ENCODE measurements around the gene HIVEP1.
A peak's percentile ranks its signal among the peaks of the same experiment; 100 is the strongest.

HIVEP1 gene

GRCh38 chr6:12020187-12020791 is 8.2 kb downstream of the HIVEP1 start:
- DNase-seq, result no peak

GRCh38 chr6:12022481-12022880 is 10.4 kb downstream of the HIVEP1 start:
- no peak for DNase-seq

DNA sequence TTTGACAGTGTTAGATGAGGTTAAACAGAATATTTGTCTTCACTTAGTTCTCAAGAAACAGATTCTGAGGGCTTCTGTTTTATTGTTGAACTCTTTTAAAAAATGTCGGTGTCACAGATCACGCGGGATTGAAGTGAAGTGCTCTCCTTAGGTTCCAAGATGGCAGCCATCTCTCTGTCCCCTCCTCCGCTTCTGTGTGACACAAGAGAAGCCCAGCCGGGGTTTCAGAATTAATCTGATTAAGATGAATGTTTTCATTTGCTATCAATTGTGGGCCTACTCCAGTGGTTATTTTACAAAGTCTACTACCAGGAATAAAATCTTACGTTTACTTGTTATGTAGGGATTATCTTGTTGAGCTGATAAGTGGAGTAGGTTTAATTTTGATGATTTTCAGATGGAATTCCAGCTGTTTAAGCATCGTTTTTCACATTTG is 10.9 kb downstream of the HIVEP1 start:
- no peak for DNase-seq

DNA sequence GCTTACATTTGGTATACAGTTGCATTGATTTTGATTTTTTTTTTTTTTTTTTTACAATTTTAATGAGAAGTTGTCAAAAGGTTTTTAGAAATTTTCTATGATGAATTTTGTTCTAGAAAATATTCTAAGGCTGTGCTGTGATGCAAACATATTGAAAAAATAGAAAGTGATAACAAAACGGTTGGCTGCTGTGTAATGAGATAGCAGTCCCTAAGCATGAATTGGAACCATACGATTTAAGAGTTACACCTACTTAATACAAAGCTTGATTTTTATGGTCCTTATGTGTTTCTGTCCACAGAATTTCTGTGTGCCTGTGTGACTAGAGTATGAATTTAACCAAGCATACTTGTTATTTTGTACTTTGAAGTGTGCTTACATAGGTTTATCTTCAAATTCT is 12.1 kb downstream of the HIVEP1 start:
- DNase-seq, result no peak

DNA sequence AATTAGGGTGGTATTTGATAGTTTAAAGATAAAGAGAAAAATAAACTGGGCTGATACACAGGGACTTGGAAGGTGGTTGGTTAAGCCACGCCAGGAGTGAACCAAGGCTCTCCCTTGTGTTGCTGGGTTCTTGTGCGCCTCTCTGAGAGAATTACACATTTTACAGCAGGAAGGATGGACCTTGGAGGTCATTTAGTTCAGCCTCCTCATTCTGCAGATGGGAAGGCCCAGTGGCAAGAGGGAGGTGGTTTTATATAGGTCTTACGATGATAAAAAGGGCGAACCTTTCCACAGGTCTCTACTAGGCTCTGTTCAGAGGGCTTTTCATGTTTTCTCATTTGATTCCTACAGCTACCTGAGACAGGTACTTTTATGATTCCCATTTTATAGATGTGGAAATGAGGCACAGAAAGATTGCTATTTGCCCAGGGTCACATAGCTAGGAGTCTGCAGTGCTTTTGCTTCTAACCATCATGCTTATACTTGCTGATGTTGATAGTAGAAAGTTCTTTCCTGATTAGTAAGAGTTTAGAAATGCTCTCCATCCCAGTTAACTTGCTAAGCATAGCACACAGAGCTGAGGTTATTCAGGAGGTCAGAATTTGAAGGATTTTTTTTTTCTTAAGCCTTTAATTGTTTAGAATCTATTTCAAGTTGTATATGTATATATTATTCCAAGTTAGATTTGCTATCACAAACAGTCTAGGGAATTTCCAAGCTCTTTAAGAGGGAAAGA is 12.8 kb downstream of the HIVEP1 start:
- DNase-seq, result no peak

- no peak for DNase-seq
These were observed 14.0 kb downstream of the HIVEP1 start for GRCh38 chr6:12026120-12026519.

DNA sequence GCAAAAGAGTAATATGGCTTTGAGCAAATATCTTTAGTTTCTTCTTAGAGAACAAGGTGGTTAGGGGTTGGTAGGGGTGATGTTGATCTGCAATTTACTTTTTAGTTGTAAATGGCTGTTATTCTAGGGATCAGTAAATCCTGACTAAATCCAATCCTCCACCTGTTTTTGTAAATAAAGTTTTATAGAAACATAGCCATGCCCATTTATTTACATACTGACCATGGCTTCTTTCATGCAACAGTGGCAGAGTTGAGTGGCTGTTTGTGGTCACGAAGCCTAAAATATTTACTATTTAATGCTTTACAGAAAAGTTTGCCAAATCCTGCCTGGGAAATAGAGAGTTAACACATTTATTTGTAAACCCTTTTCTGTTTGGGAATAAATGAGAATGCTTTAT is 14.7 kb downstream of the HIVEP1 start:
- DNase-seq, result no peak

GRCh38 chr6:12028213-12028612 is 16.1 kb downstream of the HIVEP1 start:
- no peak for DNase-seq

DNA sequence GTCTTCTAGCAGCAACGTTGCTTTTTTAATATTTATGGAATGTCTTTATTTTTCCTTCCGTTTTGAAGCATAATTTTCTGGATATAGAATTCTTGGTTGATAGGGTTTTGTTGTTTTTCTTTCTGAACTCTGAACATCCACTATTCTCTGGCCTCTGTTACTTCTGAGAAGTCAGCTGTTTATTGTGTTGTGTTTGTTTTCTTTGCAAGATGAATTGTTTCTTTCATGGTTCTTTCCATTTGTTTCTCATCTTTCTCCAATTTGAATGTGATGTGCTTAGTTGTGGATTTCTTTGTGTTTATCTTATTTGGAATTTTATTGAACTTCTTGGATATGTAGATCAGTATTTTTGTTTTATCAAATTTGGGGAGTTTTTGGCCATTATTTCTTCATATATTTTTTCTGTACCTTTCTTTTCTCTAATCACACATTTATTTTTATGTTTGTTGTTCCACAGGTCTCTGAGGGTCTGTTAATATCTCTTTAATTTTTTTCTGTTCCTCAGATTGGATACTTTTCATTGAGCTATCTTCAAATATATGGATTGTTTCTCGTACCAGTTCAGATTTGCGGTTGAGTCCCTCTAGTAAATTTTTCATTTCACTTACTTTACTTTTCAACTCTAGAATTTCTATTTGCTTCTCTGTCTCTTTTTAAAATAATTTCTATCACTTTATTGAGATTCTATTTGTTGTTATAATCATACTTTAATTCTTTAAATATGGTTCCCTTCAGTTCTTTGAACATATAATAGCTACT is 18.0 kb downstream of the HIVEP1 start:
- no peak for DNase-seq

DNA sequence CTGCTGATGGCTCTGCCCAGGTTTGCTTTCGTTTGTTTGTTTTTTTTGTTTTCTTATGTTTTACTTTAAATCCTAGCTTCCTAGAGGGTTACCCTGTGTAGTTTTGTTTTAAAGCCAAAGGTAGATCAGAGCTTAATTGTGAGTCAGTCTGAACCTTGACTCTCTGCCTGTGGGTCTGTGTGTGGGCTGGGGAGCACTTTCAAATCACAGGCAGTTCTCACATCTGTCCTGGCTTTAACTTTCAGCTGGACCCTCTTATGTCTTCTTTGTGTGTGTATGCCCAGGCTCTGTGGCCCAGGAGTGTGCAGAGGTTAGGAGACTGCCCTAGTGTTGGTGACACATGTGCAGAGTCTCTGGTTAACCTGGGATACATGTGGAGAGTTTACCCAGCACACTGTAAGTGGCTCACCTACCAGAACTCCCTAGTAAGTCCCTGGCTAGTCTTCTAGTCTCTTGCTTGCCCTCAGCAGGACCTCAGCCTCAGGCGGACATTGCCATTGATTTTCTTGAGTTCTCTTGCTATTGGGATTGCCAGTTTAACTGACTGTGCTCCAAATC is 19.0 kb downstream of the HIVEP1 start:
- DNase-seq, result no peak

DNA sequence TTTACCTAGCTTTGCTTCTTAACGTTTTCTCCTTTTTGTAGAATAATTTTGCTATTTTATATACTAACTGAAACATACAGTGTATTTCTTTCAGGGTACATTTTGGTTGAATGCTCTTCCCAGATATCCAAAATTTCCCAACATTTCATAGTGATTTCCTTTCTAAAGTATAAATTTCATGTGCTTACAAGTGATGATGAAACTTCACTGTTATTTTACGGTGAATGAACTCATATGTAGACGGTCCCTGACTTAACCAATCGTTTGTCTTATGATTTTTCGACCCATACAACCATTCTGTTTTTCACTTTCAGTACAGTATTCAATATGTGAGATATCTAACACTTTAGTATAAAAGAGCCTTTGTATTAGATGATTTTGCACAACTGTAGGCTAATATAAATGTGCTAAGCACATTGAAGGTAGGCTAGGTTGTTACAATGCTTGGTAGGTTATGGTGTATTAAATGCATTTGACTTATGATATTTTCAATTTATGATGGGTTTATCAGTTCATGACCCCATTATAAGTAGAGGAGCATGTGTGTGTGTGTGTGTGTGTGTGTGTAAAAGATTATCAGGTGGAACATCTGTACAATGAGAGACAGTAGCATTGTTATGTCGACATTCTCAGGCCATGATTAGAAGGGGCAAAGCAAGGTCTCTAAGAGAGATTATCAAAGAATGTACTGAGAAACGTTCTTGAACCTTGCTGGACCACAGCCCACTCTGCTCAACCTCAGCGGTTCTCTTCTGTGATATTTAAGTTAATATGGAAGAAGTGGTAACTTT is 20.9 kb downstream of the HIVEP1 start:
- DNase-seq, result no peak

DNA sequence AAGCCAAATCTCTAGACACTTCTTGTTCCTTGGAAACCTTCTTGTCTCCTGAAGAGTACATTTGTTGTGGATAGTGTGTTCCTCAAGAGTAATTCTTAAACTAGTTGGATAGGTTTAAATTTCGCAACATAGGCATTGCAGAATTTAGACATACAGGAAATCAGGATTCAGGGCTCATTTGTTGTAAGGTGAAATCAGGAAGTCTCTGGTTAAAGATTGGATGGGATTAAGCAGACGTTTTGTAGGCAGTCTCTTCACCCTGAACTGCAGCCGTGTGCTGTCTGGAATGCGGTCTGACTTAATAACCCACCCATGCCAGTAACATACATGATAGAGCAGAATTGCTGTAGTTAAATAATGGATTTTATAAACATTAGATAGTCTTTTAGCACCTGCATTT is 21.7 kb downstream of the HIVEP1 start:
- peak; percentile 13 to 14 for DNase-seq

GRCh38 chr6:12034349-12034748 is 22.2 kb downstream of the HIVEP1 start:
- no peak for DNase-seq

DNA sequence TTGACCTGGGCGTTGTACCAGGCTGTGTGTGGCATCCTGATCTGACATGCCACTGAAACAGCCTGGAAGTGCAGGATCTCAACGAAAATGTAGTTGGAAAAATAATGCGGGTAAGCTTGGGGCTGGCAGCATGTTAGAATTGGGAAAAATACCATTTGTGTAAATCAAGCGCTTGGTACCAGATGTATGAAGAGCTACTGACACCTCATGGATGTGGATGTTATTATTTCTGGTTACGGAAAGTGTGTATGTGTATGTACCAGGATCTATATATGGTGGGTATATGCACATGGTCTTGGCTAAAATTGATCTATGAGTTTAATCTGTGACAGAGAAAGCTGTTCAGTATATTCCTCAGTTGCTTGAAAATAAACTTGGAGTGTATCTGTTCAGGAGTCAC is 22.7 kb downstream of the HIVEP1 start:
- DNase-seq, result no peak

GRCh38 chr6:12036766-12037165 is 24.7 kb downstream of the HIVEP1 start:
- DNase-seq, result no peak

DNA sequence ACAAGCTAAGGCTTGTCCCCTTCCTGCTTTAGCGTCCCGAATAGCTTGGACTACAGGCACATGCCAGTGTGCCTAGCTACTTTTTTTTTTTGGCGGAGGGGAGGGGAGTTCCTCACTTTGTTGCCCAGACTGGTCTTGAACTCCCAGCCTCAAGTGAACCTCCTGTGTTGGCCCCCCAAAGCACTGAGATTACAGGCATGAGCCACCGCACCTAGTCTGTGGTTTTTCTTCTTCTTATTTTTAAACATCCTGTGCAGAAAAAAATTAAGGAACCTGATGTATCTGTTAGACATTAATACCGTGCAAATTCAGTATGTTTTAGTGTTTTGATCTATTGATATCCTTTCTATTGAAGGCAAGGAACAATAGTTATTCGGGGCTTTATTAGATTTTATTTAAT is 25.7 kb downstream of the HIVEP1 start:
- no peak for DNase-seq

DNA sequence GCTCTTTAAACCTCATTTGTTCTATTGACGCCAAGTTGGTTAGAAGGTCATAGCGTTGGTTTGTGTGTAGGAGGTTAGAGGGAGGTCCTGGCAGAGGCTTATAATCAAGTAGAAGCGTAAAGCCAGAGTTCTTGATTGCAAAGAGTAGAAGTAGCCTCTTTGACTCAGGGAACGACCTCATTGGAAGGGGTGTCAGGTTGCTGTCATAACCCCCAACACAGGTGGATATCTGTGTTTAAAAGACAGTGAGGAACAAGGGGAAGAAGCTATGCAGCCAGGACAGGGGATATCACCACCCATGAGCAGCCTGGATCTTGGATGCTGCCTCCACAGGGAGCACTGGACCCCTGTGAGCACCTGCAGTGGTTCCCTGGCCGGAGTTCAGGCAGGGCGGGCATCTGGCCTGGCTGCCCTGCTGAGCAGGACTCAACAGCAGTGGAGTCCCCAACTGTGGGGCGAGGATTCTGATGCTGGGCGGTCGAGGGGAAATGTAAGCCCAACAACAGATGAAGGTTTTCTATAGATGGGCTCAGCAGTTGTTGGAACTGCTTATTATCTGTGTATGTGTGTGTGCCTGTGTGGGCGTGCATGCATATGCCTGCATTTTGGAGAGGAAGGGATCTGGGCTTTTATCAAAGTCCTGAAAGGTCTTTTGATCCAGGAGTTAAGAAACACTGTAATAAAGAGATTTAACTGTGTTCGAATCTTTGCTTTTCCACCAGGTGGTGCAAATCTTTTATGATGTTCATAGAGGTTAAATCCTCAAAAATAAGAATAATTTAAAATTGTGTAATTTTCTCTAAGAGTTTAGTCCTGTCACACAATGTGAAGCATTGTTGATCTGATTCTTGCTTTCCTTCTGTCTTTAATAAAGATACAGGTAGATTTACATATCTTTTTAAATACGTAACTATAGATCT is 27.7 kb downstream of the HIVEP1 start:
- no peak for DNase-seq

GRCh38 chr6:12047304-12047703 is 35.2 kb downstream of the HIVEP1 start:
- DNase-seq, result peak; percentile 67 to 77

GRCh38 chr6:12047792-12048432 is 35.8 kb downstream of the HIVEP1 start:
- DNase-seq, result no peak

DNA sequence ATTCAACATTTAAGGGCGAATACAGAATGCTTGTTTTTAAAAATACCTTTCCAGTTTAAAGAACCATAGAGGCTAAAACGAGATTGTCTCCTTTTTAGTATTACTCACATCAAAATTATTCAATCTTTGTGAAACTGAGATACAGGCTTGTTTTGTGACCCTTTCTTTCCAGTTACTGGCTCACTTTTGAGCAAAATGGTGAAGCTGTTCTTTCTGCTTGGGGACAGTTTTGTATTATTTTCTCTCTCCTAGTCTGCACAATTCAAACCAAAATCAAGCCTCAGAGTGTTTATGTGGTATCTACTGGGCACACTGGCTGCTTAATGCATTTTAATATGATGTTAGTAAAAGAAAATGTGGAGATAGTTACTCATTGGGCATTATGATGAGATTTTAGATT is 36.5 kb downstream of the HIVEP1 start:
- DNase-seq, result no peak

DNA sequence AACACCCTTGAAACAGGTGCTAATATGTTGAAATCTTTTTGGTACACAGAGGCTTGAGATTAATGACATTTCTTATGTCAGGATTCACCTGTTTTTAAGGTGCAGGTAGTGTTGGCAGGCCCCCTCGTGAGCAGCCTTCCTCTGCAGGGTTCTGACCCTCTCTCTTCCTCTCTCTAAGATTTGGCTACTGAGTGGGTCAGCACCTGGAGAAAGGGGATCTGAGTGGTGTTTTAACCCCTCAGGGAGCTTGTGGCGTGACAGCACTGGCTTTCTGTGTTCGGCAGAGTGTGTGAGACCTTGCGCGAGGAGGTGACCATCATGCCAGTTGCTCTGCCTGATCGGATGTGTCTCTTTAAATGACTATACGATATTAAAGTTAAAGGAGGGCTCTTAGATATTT is 37.1 kb downstream of the HIVEP1 start:
- DNase-seq, result no peak

Measured in inflammatory macrophage (primary cell).